OCI-M2 (cell line): ENCODE measurements around the gene LACTB.

Source experiments
- DNase-seq: peaks from one replicate; lab custom pipeline; 2025; ENCODE audit not compliant: unreplicated experiment; lab: John Stamatoyannopoulos, UW

The LACTB gene, protein sequence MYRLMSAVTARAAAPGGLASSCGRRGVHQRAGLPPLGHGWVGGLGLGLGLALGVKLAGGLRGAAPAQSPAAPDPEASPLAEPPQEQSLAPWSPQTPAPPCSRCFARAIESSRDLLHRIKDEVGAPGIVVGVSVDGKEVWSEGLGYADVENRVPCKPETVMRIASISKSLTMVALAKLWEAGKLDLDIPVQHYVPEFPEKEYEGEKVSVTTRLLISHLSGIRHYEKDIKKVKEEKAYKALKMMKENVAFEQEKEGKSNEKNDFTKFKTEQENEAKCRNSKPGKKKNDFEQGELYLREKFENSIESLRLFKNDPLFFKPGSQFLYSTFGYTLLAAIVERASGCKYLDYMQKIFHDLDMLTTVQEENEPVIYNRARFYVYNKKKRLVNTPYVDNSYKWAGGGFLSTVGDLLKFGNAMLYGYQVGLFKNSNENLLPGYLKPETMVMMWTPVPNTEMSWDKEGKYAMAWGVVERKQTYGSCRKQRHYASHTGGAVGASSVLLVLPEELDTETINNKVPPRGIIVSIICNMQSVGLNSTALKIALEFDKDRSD

DNA sequence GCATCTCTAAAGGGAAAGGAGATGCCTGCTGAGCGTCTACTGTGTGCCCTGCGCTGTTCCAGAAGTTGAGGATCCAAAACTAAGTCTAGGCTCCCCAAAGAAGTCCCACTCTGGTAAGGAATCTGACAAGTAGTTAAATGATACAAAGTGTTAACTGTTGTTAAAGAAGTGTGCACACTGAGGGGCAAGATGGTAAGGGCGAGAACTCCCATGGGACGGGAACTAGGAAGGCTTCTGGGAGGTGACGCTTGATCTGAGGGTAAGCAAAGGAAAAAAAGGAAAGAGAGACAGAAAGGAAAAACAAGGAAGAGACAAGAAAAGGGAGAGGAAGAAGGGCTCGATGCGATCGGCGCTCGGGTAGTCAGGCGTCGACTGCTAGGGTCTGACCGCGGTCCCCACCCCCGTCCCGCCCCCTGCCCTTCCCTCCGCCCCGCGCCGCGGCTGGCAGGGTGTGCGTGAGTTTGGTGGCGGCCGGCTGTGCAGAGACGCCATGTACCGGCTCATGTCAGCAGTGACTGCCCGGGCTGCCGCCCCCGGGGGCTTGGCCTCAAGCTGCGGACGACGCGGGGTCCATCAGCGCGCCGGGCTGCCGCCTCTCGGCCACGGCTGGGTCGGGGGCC, at the start of gene LACTB:
Gene LACTB (plus strand): TSS at position 480 of the 620 bp plus-strand sequence. CDS start 11 bp downstream, at position 491.
- peak; percentile 50 for DNase-seq

DNA sequence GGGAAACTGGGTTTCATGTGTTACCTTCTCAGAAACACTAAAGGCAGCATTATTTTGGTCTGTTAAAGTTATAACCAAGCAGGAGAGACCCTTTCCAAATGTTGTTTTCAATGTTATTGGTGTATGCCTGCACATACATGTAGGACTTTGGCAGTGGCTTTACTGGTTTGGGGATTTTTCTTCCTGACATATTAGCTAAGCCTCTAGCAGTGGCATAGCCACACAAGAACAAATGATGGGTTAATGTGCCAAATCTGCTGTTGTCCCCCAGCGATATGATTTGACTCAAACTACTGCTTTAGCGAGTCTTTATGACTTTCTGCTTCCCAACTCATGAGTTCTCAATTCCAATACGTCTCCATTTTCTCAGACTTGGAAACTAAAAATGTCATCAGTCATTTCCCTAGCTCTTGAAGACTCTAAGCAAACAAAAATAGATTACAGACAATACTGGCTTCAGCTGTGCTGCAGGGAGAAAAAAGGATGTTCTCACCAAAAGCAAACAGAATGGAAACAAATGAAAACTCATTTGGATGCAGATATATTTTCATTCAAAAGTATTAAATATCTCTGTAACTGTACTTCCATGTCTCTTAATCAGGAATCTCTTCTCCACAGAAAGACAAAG, 49.5 kb upstream of the LACTB start:
- no peak for DNase-seq

DNA sequence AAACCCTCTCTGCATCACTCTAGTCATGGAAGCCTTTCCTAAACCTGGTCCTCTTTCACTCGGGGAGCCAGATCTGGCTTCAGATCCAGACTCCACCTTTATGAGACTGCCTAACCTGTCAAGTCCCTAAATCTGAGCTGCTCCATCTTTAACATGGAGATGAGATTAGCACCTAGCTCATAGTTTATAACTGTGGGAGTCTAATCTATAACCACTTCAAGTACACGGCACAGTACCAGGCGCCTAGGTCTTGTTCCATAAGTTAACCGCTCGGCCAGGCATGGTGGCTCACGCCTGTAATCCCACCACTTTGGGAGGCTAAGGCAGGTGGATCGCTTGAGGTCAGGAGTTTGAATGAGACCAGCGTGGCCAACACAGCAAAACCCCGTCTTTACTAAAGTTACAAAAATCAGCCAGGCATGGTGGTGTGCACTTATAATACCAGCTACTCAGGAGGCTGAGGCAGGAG, 48.8 kb upstream of the LACTB start:
- no peak for DNase-seq

DNA sequence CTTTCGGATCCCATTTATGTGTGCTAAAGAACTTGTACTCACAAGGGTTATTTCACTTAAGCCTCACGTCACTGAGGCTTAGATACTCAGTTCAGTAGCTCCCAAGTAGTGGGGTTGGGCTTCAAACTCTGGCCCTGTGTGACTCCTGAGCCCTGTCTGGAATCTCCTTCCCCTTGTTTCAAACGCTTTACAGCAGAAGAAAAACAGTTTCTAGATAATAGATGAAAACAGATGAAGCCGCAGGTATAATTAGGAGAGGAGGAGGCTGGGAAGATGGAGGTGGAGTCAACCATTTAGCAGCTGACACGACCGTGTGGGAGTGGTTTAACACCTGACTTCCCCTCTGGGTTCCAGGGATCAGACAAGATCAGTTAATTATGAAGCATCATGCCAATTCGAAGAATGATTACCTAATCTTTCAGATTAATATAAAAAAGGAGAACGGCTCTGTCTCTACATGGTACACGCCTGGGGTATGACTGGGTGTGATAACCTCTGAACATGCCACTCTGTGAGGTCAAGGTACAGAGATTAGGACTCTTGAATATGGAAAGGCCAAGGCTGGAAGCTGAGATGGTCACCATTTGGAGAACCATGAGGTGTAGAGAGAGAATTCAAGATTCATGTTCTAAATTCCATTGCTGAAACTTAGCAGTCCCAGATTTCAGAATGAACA, 48.0 kb upstream of the LACTB start:
- DNase-seq: no peak

DNA sequence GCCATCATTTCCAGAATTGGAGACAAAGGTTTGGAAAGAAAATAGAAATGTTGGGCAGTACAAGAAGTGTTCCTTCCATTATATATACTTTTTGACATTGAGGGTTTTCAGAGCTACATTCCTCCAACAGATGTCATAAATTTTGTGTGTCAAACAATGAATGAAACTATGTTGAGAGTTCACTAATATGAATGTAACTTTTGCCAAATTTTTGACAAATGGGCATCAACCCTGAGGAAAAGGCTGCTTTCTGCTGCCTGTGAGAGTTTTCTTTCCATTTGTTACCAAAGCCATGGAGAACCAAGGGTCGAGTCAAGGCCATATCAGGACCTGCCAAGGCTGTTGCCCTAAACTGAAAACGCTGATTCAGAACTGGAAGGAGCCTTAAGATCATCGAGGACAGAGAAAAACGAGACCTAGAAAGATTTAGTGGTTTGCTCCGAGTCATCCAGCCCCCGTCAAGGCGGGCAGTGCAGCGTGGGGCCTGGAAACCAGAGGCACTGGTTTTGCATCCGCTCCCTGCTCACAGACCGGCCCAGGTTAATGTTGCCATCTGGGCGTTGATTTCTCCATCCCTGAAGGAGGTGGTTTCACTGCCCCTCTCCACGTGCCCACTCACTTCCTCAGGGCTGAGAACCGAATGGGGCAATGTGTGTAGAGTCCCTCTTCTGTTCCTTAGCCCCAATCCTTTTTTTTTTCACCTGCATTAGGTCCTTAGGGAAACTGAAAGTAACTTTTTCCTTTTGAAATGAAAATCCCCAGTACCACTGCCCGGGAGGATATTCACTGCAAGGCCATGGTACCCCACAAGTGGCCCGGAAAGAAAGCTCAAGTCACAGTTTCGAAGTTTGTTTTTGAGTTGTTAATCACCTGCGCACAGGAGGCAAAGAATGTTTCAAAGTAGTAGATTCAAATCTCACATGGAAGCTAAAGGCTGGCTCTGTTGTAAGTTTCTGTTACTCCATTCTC, 46.4 kb upstream of the LACTB start:
- DNase-seq: no peak

DNA sequence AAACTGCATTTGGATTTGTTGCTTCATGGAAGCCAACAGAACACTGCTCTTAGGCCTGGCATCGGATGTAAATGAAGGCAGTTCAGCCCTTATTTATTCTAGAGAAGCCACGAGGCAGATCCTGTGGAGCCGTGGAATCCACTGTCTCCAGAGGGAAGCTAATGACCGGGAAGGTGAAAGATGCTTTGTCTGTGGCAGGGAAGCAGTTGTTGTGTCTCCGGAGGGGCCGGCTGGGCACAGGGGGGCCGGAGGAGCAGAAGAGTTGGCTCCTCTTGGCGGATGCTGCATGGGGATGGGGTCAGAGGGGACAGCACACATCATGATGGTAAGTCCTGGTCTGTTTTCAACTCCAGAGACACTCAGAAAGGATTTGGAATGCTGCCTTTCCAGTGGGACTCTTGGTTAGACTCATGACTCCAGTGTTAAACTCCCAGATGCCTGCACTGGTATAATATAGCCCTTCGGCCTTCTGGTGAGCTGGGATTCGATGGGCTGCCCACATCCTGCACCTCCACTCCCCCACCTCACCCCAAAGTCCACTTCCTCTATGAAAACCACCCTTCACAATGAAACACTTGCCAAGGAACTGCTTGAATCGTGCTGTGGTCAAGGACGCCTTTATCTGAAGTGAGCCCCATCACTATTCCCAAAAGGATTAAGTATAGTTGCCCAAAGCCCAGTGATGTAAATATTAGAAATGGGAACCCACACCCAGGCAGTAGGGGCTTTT, 45.5 kb upstream of the LACTB start:
- no peak for DNase-seq

DNA sequence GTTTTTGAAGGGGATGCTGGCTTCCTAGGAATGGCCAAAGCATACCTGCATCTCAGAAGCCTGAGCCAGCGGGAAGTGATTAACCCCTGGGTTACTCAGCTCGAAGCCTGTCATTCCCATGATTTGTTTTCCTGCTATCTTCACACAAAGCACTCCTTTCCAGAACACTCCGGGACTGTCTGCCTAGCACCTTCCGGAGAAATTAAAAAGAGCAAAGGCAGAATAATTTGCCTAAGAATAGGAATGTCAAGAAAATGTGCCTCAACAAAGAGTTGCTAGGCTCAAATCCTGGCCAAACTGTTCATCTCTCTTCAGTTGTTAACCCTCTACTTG, 45.0 kb upstream of the LACTB start:
- no peak for DNase-seq

GRCh38 chr15:63077952-63078351, 43.7 kb upstream of the LACTB start:
- DNase-seq: no peak

DNA sequence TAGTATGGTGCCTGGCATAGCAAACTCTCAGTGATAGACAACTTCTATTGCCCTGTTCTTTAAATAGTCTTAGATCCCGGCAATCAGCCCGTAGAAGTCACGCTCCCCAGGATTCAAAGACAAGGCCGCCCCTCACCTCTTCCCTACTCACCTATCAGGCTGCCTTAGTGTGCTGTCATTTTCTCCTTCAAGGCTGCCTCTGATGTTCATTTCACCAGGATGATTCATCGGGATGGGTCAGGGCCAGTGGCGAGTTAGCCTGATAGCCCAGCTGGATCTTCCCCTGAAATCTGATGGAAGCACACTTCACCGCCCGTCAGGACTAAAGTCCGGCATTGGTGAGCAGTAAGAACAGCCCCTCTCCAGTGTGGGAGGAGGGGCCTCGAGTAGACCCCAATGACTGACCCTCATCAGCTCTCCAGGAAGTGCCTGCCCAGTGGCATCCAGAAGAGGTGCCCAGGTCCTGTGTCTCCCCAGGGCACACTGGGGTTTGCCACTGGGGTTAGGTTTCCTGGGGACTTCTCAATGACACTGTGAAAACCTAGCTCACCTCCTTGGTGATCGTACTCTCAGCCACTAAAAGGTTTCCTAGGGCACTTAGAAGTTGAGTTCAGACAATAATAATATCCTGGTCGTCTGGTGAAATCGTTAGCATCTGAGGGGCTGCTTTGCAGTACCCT, 41.6 kb upstream of the LACTB start:
- DNase-seq: no peak

DNA sequence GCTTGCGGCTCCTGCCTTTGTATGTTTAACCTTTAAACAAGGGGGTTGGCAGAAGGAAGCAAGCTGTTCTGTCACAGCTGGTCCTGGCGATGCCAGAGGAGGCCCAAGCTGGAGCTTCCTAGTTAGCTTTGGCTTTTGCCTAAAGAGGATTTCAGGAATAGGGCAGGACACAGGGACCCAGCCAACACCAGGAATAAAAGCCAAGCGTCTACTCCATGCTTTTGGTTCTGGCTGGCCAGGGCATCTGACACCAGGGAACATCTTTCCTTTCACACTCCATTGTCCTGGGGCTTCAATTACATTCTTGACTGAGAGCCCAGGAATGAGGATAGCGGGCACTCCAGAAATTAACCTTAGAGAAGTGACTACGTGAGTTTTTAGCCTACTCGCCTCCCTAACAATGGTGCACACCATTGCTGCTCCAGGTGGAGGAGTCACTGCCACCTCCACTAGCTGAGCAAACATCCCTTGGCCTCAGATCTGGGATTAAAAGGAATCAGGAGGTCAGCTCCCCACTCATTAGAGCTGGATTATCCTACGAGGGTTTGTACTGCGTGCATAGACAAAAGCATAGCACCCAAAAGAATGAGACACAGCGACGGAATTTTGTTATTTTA, 40.9 kb upstream of the LACTB start:
- no peak for DNase-seq

GRCh38 chr15:63082366-63082765, 39.3 kb upstream of the LACTB start:
- DNase-seq: no peak

GRCh38 chr15:63083044-63083443, 38.6 kb upstream of the LACTB start:
- DNase-seq: no peak

- no peak for DNase-seq
Measured at GRCh38 chr15:63083541-63083940, 38.1 kb upstream of the LACTB start.

GRCh38 chr15:63084806-63085205, 36.9 kb upstream of the LACTB start:
- DNase-seq: no peak

DNA sequence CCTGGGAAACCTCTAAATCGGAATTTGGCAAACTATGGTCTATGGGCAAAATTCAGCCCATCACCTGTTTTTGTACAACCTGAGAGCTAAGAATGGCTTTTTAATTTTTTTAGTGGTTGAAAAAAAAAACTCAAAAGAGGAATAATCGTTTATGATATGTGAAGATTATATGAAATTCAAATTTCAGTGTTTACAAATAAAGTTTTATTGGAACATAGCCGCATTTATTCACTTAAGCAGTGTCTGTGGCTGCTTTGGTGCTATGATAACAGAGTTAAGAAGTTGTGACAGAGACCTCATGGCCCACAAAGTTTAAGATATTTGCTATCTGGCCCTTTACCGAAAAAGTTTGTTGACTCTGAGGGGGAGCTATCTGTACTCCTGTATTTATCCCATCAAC, 36.4 kb upstream of the LACTB start:
- DNase-seq: no peak

GRCh38 chr15:63086271-63086670, 35.4 kb upstream of the LACTB start:
- no peak for DNase-seq

DNA sequence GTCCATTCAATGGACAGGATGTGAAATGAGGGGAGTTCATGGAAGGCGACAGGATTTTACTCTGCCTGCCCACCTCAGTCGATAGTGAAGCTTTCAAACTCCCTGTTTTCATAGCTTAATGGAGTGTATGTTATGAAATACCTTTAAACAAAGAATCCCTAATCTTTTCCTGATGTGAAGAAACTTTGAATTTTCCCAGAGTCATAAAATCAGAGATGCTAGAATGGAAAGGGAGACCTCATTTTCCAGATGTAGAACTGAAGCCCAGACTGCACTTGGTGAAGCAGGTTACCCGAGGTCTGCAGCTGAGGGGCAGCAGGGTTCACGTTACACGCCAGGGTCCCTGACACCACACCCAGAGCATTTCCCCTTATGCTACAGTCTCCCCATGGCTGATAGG, 34.7 kb upstream of the LACTB start:
- DNase-seq: no peak

- no peak for DNase-seq
Measured at GRCh38 chr15:63088533-63089245, 33.0 kb upstream of the LACTB start.
